Head of caudate nucleus (tissue), 42 donors: ENCODE measurements around the gene IPO13.
A peak's percentile ranks its signal among the peaks of the same experiment; 100 is the strongest.

Experiments
- DNase-seq, 42 donors: peaks; one replicate each; pipeline versions ENCODE4 v3.0.0 to v3.0.0-alpha.2; 2020 to 2021; ENCODE audit warnings: mixed read lengths in 7 of 42
- intact Hi-C: fragments of 100-400 bp; cut with DNase I; formaldehyde crosslinking; loops from one replicate; pipeline ENCODE4 v1.15.0; 2022

IPO13 gene

DNA sequence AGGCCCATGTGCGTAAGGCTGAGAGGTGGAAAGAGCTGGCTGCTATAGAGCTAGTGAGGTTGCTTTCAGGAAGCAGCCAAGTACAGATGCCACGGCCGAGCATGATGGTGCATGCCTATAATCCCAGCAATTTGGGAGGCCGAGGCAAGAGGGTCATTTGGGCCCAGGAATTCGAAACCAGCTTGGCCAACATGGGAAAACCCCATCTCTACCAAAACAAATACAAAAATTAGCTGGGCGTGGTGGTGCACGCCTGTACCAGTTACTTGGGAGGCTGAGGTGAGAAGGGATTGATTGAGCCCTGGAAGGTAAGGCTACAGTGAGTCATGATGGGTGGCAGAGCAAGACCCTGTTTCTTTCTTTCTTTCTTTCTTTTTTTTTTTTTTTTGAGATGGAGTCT is 47.3 kb downstream of the IPO13 start:
- intact Hi-C loops, result no loop called here
- no peak for DNase-seq

DNA sequence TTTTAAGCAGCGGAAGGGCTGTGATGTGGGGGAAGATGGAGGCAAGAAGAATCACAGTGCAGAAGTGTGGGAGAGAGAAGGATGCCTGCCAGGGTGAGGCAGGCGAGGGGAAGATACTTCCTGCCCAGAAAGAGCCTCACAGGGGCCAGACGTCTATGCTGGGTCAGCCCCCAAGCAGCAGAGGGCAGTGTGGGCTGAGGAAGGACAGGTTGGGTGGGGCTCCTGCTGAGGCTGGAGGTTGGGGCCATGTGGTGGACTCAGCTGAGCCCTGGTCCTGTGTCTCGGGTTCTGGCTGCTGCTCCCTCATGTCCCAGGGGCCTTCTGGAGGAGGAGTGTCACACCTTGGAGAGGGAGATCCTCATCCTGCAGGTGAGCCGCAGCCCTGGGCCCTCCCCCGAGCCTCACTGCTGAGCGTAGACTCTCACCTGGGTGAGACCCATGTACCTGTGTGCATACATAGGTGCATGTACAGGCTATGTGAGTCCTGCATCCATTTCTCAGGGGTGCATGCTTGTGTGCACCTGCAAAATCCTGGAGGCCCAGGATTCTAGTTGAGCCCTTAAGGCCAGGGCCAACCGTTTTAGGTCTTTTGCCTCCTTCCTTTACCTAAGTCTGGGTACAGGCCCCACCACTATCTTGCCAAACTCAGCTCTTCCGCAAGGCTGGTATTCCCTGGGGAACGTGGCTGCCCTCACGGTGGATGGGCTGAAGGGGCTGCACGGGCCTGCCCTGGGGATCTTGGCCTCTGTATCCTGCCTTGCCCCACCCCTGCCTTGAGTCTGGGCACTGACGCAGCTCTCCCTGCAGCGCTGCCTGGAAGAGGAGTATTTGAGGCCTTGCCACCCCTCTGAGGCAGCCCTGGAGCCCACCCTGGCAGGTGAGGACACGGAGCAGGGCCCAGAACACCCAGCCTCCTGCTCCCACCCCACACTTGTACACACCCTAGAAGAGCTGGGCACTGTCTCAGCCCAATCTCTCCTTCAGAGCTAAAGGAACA is 48.3 kb downstream of the IPO13 start:
- intact Hi-C loops, result no loop called here

DNA sequence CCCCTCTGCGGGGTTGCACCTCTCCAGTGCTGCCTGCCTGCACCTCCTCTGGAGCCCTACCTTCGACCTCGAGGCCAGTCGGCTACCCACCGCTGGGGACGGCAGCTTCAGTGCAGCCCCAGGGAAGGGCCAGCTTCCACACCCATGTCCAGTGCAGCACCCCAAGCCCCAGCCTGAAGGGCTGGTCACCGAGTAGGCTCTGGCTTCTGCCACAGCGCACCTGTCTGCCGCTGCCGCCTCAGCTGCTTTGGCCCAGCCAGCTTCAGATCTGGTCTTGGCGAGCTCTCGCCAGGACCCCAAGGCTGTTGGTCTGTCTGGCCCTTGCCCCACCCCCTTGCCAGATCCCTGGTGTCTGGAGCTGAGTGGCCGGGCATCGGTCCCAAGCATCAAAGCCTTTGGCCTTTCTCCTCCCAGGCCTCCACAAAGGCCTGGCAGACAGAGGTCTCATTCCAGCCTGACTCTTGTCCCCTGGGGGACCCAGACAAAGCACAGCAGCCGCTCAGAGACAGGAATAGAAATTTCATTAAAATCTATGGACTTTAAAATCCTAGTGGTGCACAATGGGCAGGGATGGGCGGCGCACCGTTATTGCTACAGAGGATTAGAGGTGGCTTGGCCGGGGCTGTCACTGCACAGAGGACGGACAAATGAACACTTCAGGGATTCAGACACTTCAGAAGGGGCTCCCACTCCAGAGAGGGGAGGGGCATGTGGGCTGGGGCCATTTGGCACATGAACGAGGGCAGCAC is 49.4 kb downstream of the IPO13 start:
- peak in 8 of 42 donors; percentile 32 to 61 (median 46) for DNase-seq
- intact Hi-C loops, result no loop called here

More for the DNA sequence above, 48.3 kb downstream of the IPO13 start:
- peak in 2 of 42 donors; percentile 31 to 60 for DNase-seq

DNA sequence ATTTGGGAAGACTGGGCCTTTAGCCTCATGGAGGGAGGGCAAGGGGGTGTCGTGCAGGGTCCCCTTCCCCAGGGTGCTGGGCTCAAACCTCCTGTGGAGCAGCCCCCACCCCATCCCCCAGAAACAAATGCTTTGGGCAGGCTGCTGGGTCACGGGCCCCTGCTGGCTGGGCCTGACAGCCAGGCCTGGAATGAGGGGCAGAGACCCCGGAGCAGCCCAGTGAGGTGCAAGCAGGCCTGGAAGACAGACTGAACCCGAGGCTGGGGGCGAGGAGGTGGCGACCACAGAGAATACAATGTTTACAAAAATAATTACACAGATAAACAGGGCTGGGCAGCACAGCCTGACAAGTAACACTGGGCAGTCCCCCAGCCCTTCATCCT is 50.0 kb downstream of the IPO13 start:
- DNase-seq, result no peak
- intact Hi-C loops, result no loop called here

DNA sequence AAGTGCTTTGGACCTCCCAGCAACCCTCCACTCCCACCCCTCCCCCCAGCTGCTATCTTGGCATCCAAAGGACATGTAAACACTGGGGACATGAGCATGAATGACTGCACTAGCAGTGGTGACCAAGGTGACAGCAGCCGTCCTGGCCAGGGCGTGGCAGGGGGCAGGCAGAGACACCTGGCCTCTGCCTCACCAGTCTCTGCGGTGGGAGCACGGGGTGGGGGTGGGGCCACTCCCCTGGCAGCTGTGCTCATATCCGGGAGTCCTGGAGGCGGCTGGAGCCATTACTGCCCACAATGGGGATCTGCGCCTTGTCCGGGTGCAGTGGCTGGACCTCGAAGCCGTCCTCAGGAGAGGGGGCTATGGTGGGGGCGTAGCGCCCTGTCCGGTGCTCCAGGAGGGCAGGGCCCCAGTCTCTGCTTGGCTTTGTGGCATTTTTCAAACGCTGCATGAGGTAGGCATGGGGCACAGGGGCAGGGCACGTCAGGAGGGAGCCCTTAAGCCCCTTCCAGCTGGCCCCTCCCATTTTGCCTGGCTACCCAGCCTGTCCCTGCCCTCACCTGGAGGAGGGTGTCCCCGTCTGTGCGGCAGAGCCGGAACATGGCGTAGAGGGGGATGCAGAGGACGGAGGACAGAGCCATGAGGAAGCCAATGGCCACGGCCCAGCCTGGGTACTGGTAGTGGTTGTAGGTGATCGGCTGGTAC is 50.7 kb downstream of the IPO13 start:
- intact Hi-C loops, result no loop called here
- no peak for DNase-seq

DNA sequence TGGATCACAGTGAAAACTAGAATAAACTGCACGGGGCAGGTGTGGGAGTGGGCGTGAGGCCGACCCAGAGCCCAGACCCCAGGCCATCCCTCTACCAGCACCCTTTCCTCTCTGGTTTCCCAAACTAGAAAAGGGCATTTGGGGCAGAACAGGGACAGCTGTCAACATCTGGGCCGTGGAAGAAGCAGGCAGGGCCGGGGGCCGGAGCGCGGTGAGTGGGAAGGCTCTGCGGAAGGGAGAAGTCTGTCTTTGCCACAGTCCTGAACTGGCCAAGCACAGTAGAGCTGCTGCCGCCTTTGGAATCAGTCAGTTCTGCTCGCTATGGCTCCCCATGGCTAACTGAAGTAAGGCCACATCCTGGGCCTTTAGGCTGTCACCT is 51.2 kb downstream of the IPO13 start:
- intact Hi-C loops, result no loop called here
- no peak for DNase-seq

DNA sequence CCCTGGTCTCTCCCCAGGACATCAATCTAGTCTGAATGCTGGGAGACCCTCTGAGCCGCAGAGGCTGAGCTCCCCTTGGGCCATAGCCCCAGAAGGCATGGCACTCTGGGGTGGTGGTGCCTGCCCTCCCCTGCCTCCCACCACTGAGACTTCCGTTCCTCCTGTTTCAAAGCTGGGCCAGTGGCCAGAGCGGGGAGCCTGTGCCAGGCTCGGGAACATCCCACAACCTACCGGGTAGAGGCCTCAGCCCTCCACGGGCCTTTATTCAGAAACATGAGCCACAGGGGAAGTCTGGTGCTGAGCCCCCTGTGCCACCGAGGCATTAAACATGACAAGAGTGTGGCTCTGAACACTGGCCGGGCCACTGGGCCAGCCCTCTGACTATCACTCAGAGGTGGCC is 52.7 kb downstream of the IPO13 start:
- intact Hi-C loops, result no loop called here
- DNase-seq, result peak in 1 of 42 donors; percentile 41

DNA sequence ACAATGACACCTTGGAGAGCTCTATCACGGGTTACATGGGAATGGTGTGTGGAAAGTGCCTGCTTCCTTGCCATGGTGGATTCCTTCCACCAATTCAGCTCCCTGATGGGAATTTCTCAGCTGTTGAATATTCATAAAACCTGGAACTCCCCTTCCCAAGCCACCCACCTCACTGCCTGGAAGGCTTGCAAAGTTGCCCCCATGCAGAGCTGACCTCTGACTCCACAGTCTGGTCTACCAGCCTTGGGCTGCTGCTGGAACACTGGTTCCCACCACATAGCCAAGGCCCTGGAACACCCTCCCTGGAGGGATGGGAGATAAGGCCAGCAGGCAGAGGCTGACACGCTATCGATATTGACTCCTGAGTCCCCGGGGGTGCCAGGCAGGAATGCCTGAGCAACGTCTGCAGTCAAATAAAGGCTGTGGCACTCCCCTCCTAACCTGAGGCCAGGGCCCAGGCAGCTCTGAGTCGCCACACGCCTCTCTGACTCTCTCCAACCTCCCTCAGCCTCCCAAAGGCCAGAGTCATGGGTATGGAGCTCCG is 53.4 kb downstream of the IPO13 start:
- no peak for DNase-seq
- intact Hi-C loops, result no loop called here

DNA sequence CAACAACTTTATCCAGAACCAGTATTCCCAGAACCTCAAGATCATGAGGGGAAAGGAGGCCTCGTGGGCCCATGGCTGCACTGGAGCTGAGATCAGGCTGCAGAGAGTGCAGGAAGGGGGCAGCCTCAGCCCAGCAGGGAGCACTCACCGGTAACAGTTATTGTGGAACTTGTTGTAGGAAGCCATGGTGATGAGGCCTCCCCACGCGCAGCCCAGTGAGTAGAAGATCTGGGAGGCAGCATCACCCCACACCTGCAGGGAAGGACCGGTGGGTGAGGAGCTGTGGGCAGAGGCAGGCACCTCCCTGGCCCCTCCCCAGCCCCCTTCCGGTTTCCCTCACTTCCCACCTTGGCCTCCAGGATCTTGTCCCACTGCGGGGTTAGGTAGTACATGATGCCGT is 55.4 kb downstream of the IPO13 start:
- DNase-seq, result no peak
- intact Hi-C loops, result no loop called here

DNA sequence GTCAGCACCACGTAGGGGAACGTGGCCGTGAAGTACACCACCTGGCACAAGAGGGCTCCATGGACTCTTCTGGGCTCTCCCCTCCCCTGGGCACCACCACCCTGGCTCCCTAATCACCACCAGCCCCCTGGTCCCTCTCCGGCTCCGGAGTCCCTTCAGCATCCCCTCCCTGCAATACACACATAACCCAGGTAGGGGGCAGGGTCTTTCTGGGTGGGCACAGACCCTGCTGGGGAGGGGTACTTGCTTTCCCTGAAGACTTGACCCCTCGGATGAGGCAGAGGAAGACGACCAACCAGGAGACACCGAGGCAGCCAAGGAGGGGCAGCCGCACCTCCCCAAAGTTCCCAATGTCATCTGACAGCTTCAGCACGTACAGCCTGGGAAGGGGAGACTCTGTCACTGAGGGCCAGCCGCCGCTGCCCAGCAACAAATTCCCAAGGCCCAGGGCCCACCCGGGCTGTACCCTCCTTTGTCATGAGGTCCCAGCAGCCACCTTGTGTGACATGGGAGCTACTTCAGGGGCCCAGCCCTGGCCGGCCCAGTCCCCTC is 55.9 kb downstream of the IPO13 start:
- no peak for DNase-seq
- intact Hi-C loops, result no loop called here

DNA sequence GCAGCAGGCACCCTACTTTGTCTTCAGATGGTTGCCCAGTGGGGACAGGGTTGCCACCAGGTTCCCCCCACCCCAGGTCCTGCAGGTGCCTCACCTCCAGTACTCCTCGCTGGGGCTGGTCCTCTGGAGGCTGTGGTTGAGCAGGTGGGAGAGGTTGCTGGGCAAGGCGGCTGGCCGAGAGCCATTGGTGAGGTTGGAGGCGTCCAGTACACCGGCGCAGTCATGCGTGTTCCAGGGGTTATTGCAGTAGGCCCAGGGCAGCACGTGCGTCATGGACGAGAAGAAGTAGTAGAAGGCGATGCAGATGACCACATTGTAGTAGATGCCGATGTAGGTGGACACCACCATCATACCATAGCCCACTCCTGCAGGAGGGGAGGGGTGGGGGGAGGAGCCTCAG is 61.5 kb downstream of the IPO13 start:
- no peak for DNase-seq
- intact Hi-C loops, result no loop called here

DNA sequence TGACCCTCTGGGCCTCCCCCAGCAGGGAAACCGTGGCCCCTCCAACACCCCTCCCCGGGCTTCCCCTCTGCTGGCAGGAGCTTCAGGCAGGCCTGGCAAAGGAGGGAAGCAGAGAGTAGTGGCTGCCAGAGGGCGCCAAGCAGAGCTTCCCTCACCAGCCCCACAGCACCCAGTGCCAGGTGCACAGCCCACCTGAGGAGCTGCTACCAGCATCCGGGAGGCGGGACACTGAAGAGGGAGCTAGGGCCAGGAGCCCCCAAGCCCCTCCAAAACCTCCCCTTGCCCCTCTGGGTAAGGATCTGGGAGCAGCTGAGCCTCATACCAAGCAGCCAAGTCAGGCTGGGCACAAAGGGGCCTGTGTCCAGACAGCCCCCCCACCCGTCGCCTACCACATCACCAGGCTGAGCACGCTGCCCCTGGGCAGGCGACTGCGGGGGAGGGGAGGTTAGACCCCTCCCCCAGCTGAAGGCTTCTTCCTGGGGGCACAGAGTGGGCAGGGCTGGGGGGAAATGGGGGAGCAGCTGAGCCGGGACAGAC is 64.3 kb downstream of the IPO13 start:
- DNase-seq, result peak; percentile 74 to 95 (median 88)
- intact Hi-C loops, result no loop called here

DNA sequence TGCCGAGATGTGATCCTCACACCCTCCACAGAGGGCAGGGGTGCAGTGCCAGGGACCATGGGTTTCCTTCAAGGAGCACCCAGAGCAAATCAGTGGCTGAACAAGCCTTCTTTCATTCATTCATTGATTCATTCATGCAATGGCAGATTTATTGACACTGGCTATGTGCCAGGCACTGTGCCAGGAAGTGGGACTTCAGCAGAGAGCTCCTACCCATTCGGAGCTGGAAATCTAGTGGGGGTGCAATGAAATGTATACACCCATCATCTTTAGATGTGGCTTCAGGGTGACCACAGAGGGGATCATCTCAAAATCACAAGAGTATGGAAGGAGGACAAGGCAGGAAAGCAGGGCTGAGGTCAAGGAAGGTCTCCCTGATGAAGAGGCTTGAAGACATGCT is 65.7 kb downstream of the IPO13 start:
- peak in 1 of 42 donors; percentile 56 for DNase-seq
- intact Hi-C loops, result no loop called here

DNA sequence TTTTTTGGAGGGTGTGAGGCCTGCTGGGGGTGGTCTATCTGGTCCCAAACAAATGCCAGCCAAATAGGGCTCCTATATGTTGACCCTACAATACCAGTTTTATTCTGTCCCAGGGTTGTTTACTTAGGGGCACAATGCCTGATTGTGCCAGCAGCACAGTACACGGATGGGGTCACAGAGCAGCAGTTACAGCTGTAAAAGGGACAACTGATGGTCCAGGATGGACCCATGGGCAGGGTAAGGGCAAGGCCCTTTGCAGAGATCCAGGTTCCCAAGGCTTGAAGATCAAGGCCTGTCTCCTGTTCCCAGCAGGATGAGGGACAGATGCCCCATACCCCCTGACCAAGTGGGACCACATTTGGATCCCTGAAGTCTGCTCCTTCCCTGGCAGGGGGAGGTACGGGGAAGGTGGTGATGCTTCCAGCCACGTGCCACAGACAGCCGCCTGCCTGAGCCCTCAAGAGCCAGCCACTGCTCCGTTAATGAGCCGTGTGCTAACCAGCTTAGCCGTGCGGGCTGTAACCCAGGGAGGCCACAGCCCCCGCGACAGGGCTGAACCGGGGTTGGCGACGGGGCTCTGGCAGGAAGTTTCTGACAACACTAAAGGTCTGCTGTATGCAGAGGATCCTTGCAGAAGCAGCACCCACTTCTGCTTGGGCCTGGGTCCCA is 66.3 kb downstream of the IPO13 start:
- intact Hi-C loops, result no loop called here
- peak in 14 of 42 donors; percentile 25 to 75 (median 58) for DNase-seq

DNA sequence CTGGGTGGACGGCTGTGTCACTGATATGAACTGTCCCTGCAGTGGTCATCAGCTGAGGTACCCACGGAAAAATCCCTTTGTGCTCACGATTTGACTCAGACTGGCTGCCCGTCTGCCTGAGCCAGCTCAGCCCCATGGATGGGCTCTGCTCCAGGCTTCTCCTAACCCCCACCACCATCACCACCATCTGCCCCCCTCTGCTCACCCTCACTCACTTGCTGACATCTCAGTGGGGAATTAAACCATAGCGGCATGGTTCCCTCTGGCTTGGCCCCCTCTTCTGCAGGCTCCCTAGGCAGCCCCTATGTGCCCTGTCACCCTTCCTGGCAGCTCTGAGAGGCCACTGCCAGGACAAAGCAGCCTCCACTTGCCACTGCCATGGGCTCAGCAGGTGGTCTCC is 67.2 kb downstream of the IPO13 start:
- DNase-seq, result peak in 13 of 42 donors; percentile 38 to 76 (median 56)

DNA sequence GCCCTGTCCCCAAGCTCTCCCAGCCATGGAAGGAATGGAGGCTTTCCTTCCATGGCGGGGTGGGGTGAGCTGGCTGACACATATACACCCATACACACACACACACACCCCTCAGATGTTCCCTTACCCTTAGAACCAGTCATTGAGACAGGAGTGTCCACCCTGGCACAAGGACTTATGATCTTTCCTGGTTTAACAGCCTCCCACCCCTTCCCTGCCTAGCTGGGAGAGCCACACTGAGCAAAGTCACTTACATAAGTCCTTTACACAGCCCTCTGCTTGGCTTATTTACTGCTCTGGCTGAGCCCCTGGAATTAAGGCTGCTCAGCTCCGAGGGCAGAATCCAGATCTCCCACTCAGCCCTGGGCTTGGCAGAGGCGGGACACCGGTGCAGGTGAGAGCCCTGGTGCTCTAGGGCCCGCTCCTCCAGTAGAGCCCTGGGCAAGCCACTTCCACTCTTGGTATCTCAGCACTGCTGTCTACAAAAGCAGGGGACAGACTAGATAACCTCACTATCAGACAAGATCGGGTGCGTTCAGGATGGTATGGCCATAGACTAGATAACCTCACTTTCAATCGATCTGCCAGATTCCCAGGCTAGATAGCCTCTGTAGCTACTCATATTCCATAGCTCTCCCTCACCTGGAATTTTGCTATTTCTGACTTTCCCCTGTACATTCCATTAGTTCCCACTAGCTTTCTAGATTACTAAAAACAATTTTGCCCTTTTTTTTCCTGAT is 67.8 kb downstream of the IPO13 start:
- intact Hi-C loops, result no loop called here
- DNase-seq, result peak in 1 of 42 donors; percentile 29

More for the DNA sequence above, 67.2 kb downstream of the IPO13 start:
- intact Hi-C loops, result no loop called here

DNA sequence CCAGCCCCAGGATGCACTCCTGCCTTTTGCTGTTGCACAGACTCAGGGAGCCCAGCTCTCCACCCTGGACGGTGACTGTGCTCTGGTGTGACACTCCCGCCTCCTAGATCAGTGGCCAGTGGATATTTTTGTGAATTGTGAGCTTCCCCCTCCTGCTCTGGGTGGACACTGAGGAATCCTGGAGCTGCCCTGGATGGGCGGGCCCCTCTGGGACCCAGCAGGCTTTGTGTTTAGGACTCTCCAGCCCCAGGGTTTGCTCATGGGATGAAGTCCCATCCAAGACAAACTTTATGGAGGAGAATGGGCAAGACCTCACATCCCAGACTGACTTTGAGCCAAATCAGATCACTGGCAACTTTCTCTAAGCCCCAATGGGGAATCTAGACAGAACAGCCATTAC is 68.5 kb downstream of the IPO13 start:
- peak in 4 of 42 donors; percentile 38 to 67 (median 46) for DNase-seq
- intact Hi-C loops, result no loop called here
